K562 (cell line): ENCODE results near the gene CLPSL1. TPM values are rescaled to one million over a fixed set of nuclear protein-coding genes. Genes with fewer than 3 reads are reported as not detected.

Experiments used
- ATAC-seq: fragments of 200-7000 bp; cut with Tn5 transposase; 3 replicates; pipeline ENCODE4 v1.9.1; 2020; ENCODE audit warnings: moderate library complexity
- BruUV-seq: library from RNA; stranded (reverse); fragments of 400-500 nt; replicated peaks from 2 replicates; lab custom pipeline; 2021; lab: Mats Ljungman, UMichigan
- CTCF ChIA-PET: fragments of 300-600 bp; formaldehyde crosslinking; extraction: SDS; loops from one replicate; lab custom pipeline; 2021; ENCODE audit warnings: low intra/inter-chr PET ratio; lab: Yijun Ruan, JAX
- POLR2A ChIA-PET: fragments of 300-600, 350-650 bp; sonication (Branson Sonifier 250); formaldehyde crosslinking; extraction: SDS; loops from one replicate; lab custom pipeline; 2021; ENCODE audit warnings: antibody characterized with exemption, inconsistent platforms; lab: Yijun Ruan, JAX
- DNase-seq, 4 experiments: peaks; one replicate each; pipeline versions ENCODE4 v3.0.0 to v3.0.0-alpha.2; 2011 to 2018; ENCODE audit warnings: low spot score in 3 of 4, mixed read lengths in 3 of 4; ENCODE audit errors: extremely low read depth in 1 of 4
- FAIRE-seq: peaks from 2 replicates; lab custom pipeline; 2011; peaks lifted over from hg19 to GRCh38; lab: Jason Lieb, UNC
- H2AFZ ChIP-seq: 2 replicates; pipeline ENCODE4 v1.6.0; 2011; ENCODE audit warnings: low read depth, low read length, control low read depth, inconsistent platforms
- H3K27ac ChIP-seq: fragments of 200-600 bp; 3 replicates; pipeline ENCODE4 v1.8.0; 2011; ENCODE audit warnings: low read depth, mild to moderate bottlenecking, control low read depth, inconsistent platforms, low read length, moderate library complexity, mixed read lengths; ENCODE audit errors: extremely low read depth
- H3K27me3 ChIP-seq, 2 experiments: fragments of 300-600 bp in 1 of 2; 2 replicates in 1 of 2; 3 replicates in 1 of 2; pipeline versions ENCODE4 v1.6.0 to v1.8.0; 2011; ENCODE audit warnings: inconsistent platforms in 2 of 2, low read length in 2 of 2, mild to moderate bottlenecking in 1 of 2, mixed read lengths in 1 of 2, moderate library complexity in 1 of 2; ENCODE audit not compliant: control insufficient read depth in 2 of 2, insufficient read depth in 2 of 2
- H3K36me3 ChIP-seq: fragments of 300-600 bp; 3 replicates; pipeline ENCODE4 v1.8.0; 2011; ENCODE audit warnings: mild to moderate bottlenecking, low read length, inconsistent platforms; ENCODE audit not compliant: control insufficient read depth, insufficient read depth
- H3K4me1 ChIP-seq, 2 experiments: fragments of 200-600 bp in 1 of 2; replicated peaks in 1 of 2; 2 replicates in 1 of 2; 3 replicates in 1 of 2; pipeline versions ENCODE4 v1.5.1 to v1.8.0; 2011; ENCODE audit warnings: inconsistent platforms in 2 of 2, low read length in 2 of 2, mild to moderate bottlenecking in 1 of 2, mixed read lengths in 1 of 2, moderate library complexity in 1 of 2; ENCODE audit not compliant: control insufficient read depth in 2 of 2, insufficient read depth in 2 of 2
- H3K4me2 ChIP-seq: 2 replicates; pipeline ENCODE4 v1.6.1; 2011; ENCODE audit warnings: low read length, control low read depth, inconsistent platforms, mixed read lengths; ENCODE audit not compliant: insufficient read depth
- H3K4me3 ChIP-seq: fragments of 200-600 bp; sonication (generic), shearing (Covaris generic); 2 replicates; pipeline ENCODE4 v1.5.1; 2016; ENCODE audit warnings: control low read depth, inconsistent platforms
- H3K79me2 ChIP-seq: fragments of 200-600 bp; 3 replicates; pipeline ENCODE4 v1.8.0; 2011; ENCODE audit warnings: low read length, inconsistent platforms; ENCODE audit not compliant: control insufficient read depth, insufficient read depth
- H3K9ac ChIP-seq, 2 experiments: 2 replicates each; pipeline versions ENCODE4 v1.6.0 to v1.6.1; 2011; ENCODE audit warnings: low read depth in 2 of 2, low read length in 2 of 2, control low read depth in 1 of 2, inconsistent platforms in 1 of 2, mild to moderate bottlenecking in 1 of 2, mixed read lengths in 1 of 2; ENCODE audit not compliant: insufficient read depth in 1 of 2
- H3K9me1 ChIP-seq: one replicate; pipeline ENCODE4 v1.6.0; 2011; ENCODE audit warnings: inconsistent platforms, mild to moderate bottlenecking, low read length, moderate library complexity; ENCODE audit not compliant: control insufficient read depth, insufficient read depth
- H3K9me3 ChIP-seq: replicated peaks from 2 replicates; pipeline ENCODE4 v1.5.1; 2011; ENCODE audit warnings: low read depth, low read length, inconsistent platforms; ENCODE audit not compliant: control insufficient read depth, insufficient read depth
- H4K20me1 ChIP-seq: replicated peaks from 2 replicates; pipeline ENCODE4 v1.6.1; 2011; ENCODE audit warnings: low read length, inconsistent platforms, mixed read lengths; ENCODE audit not compliant: control insufficient read depth, insufficient read depth
- EP400 ChIP-seq: fragments of 450-650 bp; IDR thresholded peaks from 2 replicates; pipeline ENCODE4 v1.6.1; 2017; ENCODE audit warnings: antibody characterized with exemption, mild to moderate bottlenecking, moderate library complexity
- FOS ChIP-seq: IDR thresholded peaks from 3 replicates; pipeline ENCODE4 v1.6.1; 2011; ENCODE audit not compliant: insufficient read length; ENCODE audit errors: extremely low read depth
- GABPA ChIP-seq: fragments of 200-800 bp; sonication (Bioruptor generic); conservative IDR thresholded peaks from 2 replicates; pipeline ENCODE4 v1.6.1; 2016; ENCODE audit warnings: low read depth, missing genetic modification characterization, missing compliant biosample characterization
- MAFG ChIP-seq: fragments of 450-650 bp; conservative IDR thresholded peaks from 2 replicates; pipeline ENCODE4 v1.6.1; 2016; ENCODE audit warnings: missing genetic modification characterization, missing compliant biosample characterization
- MBD1 ChIP-seq: fragments of 250-450 bp; sonication (Bioruptor Pico); IDR thresholded peaks from 2 replicates; pipeline ENCODE4 v1.8.0; 2022; ENCODE audit warnings: inconsistent platforms
- PML ChIP-seq: IDR thresholded peaks from 2 replicates; pipeline ENCODE4 v1.6.1; 2012; ENCODE audit warnings: low read length, inconsistent platforms
- PYGO2 ChIP-seq: fragments of 450-650 bp; IDR thresholded peaks from 2 replicates; pipeline ENCODE4 v1.6.1; 2016; ENCODE audit warnings: mild to moderate bottlenecking, missing genetic modification characterization, moderate library complexity, missing compliant biosample characterization
- ZNF407 ChIP-seq: fragments of 450-650 bp; IDR thresholded peaks from 2 replicates; pipeline ENCODE4 v1.6.1; 2016; ENCODE audit warnings: low read depth
- ZNF584 ChIP-seq: fragments of 200-800 bp; sonication (Bioruptor generic); IDR thresholded peaks from 2 replicates; pipeline ENCODE4 v1.6.1; 2016; ENCODE audit warnings: low read depth, mild to moderate bottlenecking, missing genetic modification characterization, missing compliant biosample characterization
- WGBS: fragments of 100-300 bp; shearing (Covaris generic); methylation state at CpG from one replicate; pipeline ENCODE4 v1.1.6; 2016; ENCODE audit warnings: low coverage, mixed read lengths; ENCODE audit not compliant: insufficient coverage; ENCODE audit errors: missing lambda C conversion rate; 5-methylcytosine and 5-hydroxymethylcytosine counted together
- in situ Hi-C: fragments of 300-500 bp; cut with MboI; formaldehyde crosslinking; loops from 4 replicates; pipeline ENCODE4 v1.15.0; 2018; ENCODE audit warnings: inconsistent platforms, mixed read lengths
- intact Hi-C: fragments of 100-400 bp; cut with micrococcal nuclease; formaldehyde crosslinking; loops from 2 replicates; pipeline ENCODE4 v1.14.2; 2022
- polyA plus RNA-seq, 8 experiments: library from polyadenylated mRNA; depleted of rRNA in 4 of 8; stranded (reverse) in 5 of 8; unstranded in 3 of 8; fragments of >200 nt; fragmentation: Nextera tagmentation in 2 of 8; fragmentation: Illumina TruSeq in 1 of 8; extraction: Ambion mirVana in 2 of 8; extraction: Trizol in 1 of 8; gene quantifications; 2 replicates each; pipeline versions ENCODE4 v1.2.1 to v1.2.3, GENCODE V29; 2011 to 2014; ENCODE audit warnings: inconsistent platforms in 1 of 8, missing spikeins in 1 of 8
- total RNA-seq, 7 experiments: library from RNA; depleted of rRNA in 6 of 7; stranded (reverse); fragments of >200 nt in 6 of 7; fragmentation: Illumina TruSeq in 2 of 7; extraction: Trizol in 2 of 7; gene quantifications; 2 replicates each; pipeline versions ENCODE4 v1.2.1 to v1.2.3, GENCODE V29; 2011 to 2021; ENCODE audit warnings: low replicate concordance in 1 of 7

CLPSL1 gene
- total and polyA plus RNA-seq, 9 of the 15 experiments (the other 6 are each of a cell fraction or from before 2014, with no cell fraction given): not detected

- TF ChIP-seq MBD1 (CRISPR knock-in tag): no peak
Measured at GRCh38 chr6:35735452-35735851, 45.4 kb upstream of the CLPSL1 start (continued).

- Histone ChIP-seq H3K36me3 (no peaks in the 10 kb centered on the region), H3K9ac (no peak overlapping the region), H3K27ac (no peak overlapping the region), H3K9me1 (no peaks in the 10 kb centered on the region), H3K9me3 (no peaks in the 10 kb centered on the region), H3K4me1 (peaks cover 18 to 26% of the 10 kb centered on the region in 2 experiments), H3K4me3 (no peak overlapping the region), H3K4me2 (no peak overlapping the region), H2AFZ (peak overlapping the region; percentile 41; the same call in 1 of the 2 replicates), H3K27me3 (no peaks in the 10 kb centered on the region), H4K20me1 (no peaks in the 10 kb centered on the region), H3K79me2 (no peaks in the 10 kb centered on the region; the same call in 2 of the 3 replicates)
- intact Hi-C loops: loop anchor here (1.0 to 10.0 kb wide), 3 partner anchors 152 to 440 kb away; partner anchors contain the start of gene DEF6
- ChIA-PET POLR2A (interaction anchor here (0.6 to 2.5 kb wide), 12 partner anchors 119 to 265 kb away, joined by 3 to 10 read pairs (median 4); no protein-coding TSS in a partner anchor), CTCF (interaction anchor here (0.5 to 8.4 kb wide), 7 partner anchors 18 to 442 kb away, joined by 3 to 195 read pairs (median 7); partner anchors contain the start of gene DEF6)
- in situ Hi-C loops: loop anchor here (5.0 kb wide), 3 partner anchors 154 to 439 kb away; partner anchors contain the start of gene DEF6
- peak; percentile 75 for FAIRE-seq
- BruUV-seq: no TSS peak
- peak; percentile 64 for ATAC-seq
- peak; percentile 73 to 87 (median 80) for DNase-seq
- WGBS: 39% methylated on average over 8 of the region's 8 CpGs
- no peak for TF ChIP-seq EP400
- no peak for TF ChIP-seq FOS
- TF ChIP-seq ZNF584: no peak
- no peak for TF ChIP-seq MAFG (tag)
- no peak for TF ChIP-seq ZNF407
- no peak for TF ChIP-seq PYGO2 (tag)
- TF ChIP-seq GABPA (tag): 0 out of 2 replicates have a peak, but pooled peaks have one; percentile 30
- TF ChIP-seq PML: no peak
Measured at GRCh38 chr6:35736253-35736894, 44.4 kb upstream of the CLPSL1 start.
